DMS53 treated with DMSO at 0.1 percent for 48 hours (cell line): ENCODE measurements around the gene ADGRG7.
A peak's percentile ranks its signal among the peaks of the same experiment; 100 is the strongest.
"Not testable (repeated sequence)": the region's sequence is repeated elsewhere in the genome, so short reads cannot be mapped to it uniquely, and the experiment has no call there.

Experiments
- DNase-seq: peaks from one replicate; lab custom pipeline; 2025; ENCODE audit not compliant: unreplicated experiment; lab: John Stamatoyannopoulos, UW

Gene ADGRG7

GRCh38 chr3:100609305-100609704, at the start of gene ADGRG7:
TSS of gene ADGRG7 (plus strand) at chr3:100609601. CDS start at chr3:100609857, 256 bp downstream.
- DNase-seq, result no peak

GRCh38 chr3:100560426-100560825, 49.0 kb upstream of the ADGRG7 start:
- DNase-seq, result no peak

- no peak for DNase-seq
Measured at GRCh38 chr3:100561459-100562158, 47.8 kb upstream of the ADGRG7 start.

GRCh38 chr3:100562224-100562857, 47.1 kb upstream of the ADGRG7 start:
- no peak for DNase-seq

- DNase-seq, result no peak
Measured at GRCh38 chr3:100563228-100563627, 46.2 kb upstream of the ADGRG7 start.

GRCh38 chr3:100563652-100564211, 45.7 kb upstream of the ADGRG7 start:
- no peak for DNase-seq

GRCh38 chr3:100570811-100571210, 38.6 kb upstream of the ADGRG7 start:
- no peak for DNase-seq

- DNase-seq, result no peak
Measured at GRCh38 chr3:100574536-100574935, 34.9 kb upstream of the ADGRG7 start.

GRCh38 chr3:100575704-100576103, 33.7 kb upstream of the ADGRG7 start:
- no peak for DNase-seq

- no peak for DNase-seq
Measured at GRCh38 chr3:100577382-100578008, 31.9 kb upstream of the ADGRG7 start.

GRCh38 chr3:100578646-100579045, 30.8 kb upstream of the ADGRG7 start:
- no peak for DNase-seq

GRCh38 chr3:100580147-100580546, 29.3 kb upstream of the ADGRG7 start:
- no peak for DNase-seq

GRCh38 chr3:100581650-100582049, 27.8 kb upstream of the ADGRG7 start:
- no peak for DNase-seq

- not testable (repeated sequence) for DNase-seq
Measured at GRCh38 chr3:100582157-100582556, 27.2 kb upstream of the ADGRG7 start.

GRCh38 chr3:100584101-100584660, 25.2 kb upstream of the ADGRG7 start:
- no peak for DNase-seq

- no peak for DNase-seq
Measured at GRCh38 chr3:100586832-100587231, 22.6 kb upstream of the ADGRG7 start.

GRCh38 chr3:100588251-100588650, 21.1 kb upstream of the ADGRG7 start:
- no peak for DNase-seq

GRCh38 chr3:100590114-100590839, 19.1 kb upstream of the ADGRG7 start:
- peak; percentile 38 for DNase-seq

- DNase-seq, result no peak
Measured at GRCh38 chr3:100590840-100591147, 18.6 kb upstream of the ADGRG7 start.

- DNase-seq, result no peak
Measured at GRCh38 chr3:100591411-100591810, 18.0 kb upstream of the ADGRG7 start.
